Measurements from ENCODE around the gene DNAH12. TPM values are rescaled to one million over a fixed set of nuclear protein-coding genes. Genes with fewer than 3 reads are reported as not detected.

DNAH12 gene
- total and polyA plus RNA-seq, 9 of the 15 experiments (the other 6 are each of a cell fraction or from before 2014, with no cell fraction given): 0.01 to 0.04 (median 0.01) TPM; not detected in 5

DNA sequence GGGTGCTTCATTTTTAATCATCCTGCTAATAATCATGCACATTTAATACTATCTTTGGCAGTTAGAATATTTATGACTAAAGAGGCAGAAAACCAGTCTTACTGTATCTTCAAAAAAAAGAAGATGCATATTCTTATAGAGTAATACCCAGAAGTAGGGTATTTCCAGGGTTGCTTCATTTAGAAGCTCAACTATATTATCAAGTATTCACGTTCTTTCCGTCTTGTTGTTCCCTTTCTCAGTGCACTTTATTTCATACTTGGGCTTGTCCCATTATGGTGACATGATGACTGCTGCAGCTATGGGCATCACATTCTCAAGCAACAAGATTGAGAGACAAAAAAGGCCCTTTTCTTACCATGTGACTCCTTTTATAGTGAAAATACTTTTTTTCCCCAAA, 154.9 kb downstream of the DNAH12 start:
- DNase-seq (ENCODE audit: extremely low read depth in 1 of 4, low spot score in 3 of 4): no peak
- no peak for FAIRE-seq
- BruUV-seq (replicated peaks): no TSS peak
- Histone ChIP-seq H3K9me3 (replicated peaks; ENCODE audit: control insufficient read depth, insufficient read depth, low read depth, low read length) (no peaks in the 10 kb centered on the region), H3K4me1 (replicated peaks in 1 of 2; ENCODE audit: control insufficient read depth in 2 of 2, insufficient read depth in 2 of 2, low read length in 2 of 2) (no peaks in the 10 kb centered on the region; a peak in 1 of 5 replicates), H3K9me1 (ENCODE audit: control insufficient read depth, insufficient read depth, low read length) (no peaks in the 10 kb centered on the region), H3K4me2 (ENCODE audit: insufficient read depth, low read length) (no peak overlapping the region), H2AFZ (ENCODE audit: low read depth, low read length) (no peak overlapping the region), H3K79me2 (ENCODE audit: control insufficient read depth, insufficient read depth, low read length) (no peaks in the 10 kb centered on the region), H4K20me1 (replicated peaks; ENCODE audit: control insufficient read depth, insufficient read depth, low read length) (no peaks in the 10 kb centered on the region), H3K27me3 (ENCODE audit: control insufficient read depth in 2 of 2, insufficient read depth in 2 of 2, low read length in 2 of 2) (no peaks in the 10 kb centered on the region), H3K27ac (ENCODE audit: extremely low read depth, low read depth, low read length) (no peak overlapping the region), H3K9ac (ENCODE audit: insufficient read depth in 1 of 2, low read depth in 2 of 2, low read length in 2 of 2) (no peak overlapping the region), H3K4me3 (no peak overlapping the region), H3K36me3 (ENCODE audit: control insufficient read depth, insufficient read depth, low read length) (no peaks in the 10 kb centered on the region)
- TF ChIP-seq, protein P1, sequence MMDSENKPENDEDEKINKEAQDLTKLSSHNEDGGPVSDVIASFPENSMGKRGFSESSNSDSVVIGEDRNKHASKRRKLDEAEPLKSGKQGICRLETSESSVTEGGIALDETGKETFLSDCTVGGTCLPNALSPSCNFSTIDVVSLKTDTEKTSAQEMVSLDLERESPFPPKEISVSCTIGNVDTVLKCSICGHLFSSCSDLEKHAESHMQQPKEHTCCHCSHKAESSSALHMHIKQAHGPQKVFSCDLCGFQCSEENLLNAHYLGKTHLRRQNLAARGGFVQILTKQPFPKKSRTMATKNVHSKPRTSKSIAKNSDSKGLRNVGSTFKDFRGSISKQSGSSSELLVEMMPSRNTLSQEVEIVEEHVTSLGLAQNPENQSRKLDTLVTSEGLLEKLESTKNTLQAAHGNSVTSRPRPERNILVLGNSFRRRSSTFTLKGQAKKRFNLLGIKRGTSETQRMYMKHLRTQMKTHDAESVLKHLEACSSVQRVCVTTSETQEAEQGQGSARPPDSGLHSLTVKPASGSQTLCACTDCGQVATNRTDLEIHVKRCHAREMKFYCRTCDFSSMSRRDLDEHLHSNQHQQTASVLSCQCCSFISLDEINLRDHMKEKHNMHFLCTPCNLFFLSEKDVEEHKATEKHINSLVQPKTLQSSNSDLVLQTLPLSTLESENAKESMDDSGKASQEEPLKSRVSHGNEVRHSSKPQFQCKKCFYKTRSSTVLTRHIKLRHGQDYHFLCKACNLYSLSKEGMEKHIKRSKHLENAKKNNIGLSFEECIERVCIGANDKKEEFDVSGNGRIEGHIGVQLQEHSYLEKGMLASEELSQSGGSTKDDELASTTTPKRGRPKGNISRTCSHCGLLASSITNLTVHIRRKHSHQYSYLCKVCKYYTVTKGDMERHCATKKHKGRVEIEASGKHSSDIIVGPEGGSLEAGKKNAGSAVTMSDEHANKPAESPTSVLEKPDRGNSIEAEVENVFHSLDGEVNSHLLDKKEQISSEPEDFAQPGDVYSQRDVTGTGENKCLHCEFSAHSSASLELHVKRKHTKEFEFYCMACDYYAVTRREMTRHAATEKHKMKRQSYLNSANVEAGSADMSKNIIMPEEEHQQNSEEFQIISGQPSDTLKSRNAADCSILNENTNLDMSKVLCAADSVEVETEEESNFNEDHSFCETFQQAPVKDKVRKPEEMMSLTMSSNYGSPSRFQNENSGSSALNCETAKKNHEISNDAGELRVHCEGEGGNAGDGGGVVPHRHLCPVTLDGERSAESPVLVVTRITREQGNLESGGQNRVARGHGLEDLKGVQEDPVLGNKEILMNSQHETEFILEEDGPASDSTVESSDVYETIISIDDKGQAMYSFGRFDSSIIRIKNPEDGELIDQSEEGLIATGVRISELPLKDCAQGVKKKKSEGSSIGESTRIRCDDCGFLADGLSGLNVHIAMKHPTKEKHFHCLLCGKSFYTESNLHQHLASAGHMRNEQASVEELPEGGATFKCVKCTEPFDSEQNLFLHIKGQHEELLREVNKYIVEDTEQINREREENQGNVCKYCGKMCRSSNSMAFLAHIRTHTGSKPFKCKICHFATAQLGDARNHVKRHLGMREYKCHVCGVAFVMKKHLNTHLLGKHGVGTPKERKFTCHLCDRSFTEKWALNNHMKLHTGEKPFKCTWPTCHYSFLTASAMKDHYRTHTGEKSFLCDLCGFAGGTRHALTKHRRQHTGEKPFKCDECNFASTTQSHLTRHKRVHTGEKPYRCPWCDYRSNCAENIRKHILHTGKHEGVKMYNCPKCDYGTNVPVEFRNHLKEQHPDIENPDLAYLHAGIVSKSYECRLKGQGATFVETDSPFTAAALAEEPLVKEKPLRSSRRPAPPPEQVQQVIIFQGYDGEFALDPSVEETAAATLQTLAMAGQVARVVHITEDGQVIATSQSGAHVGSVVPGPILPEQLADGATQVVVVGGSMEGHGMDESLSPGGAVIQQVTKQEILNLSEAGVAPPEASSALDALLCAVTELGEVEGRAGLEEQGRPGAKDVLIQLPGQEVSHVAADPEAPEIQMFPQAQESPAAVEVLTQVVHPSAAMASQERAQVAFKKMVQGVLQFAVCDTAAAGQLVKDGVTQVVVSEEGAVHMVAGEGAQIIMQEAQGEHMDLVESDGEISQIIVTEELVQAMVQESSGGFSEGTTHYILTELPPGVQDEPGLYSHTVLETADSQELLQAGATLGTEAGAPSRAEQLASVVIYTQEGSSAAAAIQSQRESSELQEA (IDR thresholded peaks at IDR 0.05; ENCODE audit: low read depth): no peak
- no peak for TF ChIP-seq KDM1A (IDR thresholded peaks at IDR 0.05)
- no peak for TF ChIP-seq RFX7 (CRISPR knock-in tag; IDR thresholded peaks at IDR 0.05)
- no peak for TF ChIP-seq ZEB2 (IDR thresholded peaks at IDR 0.05)
- TF ChIP-seq, protein P2, sequence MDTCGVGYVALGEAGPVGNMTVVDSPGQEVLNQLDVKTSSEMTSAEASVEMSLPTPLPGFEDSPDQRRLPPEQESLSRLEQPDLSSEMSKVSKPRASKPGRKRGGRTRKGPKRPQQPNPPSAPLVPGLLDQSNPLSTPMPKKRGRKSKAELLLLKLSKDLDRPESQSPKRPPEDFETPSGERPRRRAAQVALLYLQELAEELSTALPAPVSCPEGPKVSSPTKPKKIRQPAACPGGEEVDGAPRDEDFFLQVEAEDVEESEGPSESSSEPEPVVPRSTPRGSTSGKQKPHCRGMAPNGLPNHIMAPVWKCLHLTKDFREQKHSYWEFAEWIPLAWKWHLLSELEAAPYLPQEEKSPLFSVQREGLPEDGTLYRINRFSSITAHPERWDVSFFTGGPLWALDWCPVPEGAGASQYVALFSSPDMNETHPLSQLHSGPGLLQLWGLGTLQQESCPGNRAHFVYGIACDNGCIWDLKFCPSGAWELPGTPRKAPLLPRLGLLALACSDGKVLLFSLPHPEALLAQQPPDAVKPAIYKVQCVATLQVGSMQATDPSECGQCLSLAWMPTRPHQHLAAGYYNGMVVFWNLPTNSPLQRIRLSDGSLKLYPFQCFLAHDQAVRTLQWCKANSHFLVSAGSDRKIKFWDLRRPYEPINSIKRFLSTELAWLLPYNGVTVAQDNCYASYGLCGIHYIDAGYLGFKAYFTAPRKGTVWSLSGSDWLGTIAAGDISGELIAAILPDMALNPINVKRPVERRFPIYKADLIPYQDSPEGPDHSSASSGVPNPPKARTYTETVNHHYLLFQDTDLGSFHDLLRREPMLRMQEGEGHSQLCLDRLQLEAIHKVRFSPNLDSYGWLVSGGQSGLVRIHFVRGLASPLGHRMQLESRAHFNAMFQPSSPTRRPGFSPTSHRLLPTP (IDR thresholded peaks at IDR 0.05; ENCODE audit: borderline replicate concordance, extremely low read depth, insufficient read length): no peak
- no peak for TF ChIP-seq HOXB6 (CRISPR knock-in tag; IDR thresholded peaks at IDR 0.05; ENCODE audit: borderline replicate concordance)
- no peak for TF ChIP-seq TARDBP (IDR thresholded peaks at IDR 0.05)
- in situ Hi-C loops (cut with MboI): loop anchor here (5.0 kb wide), 1 partner anchor 443 kb away; no protein-coding TSS in a partner anchor
- 11% methylated on average over 2 of the region's 2 CpGs for WGBS (ENCODE audit: insufficient coverage, low coverage, missing lambda C conversion rate)
- POLR2A ChIA-PET: no interaction called here
- ATAC-seq: no peak
- intact Hi-C loops (cut with micrococcal nuclease): no loop called here
- CTCF ChIA-PET (ENCODE audit: low intra/inter-chr PET ratio): no interaction called here
